ENCODE measurements around the gene IL17RA.

Gene IL17RA

DNA sequence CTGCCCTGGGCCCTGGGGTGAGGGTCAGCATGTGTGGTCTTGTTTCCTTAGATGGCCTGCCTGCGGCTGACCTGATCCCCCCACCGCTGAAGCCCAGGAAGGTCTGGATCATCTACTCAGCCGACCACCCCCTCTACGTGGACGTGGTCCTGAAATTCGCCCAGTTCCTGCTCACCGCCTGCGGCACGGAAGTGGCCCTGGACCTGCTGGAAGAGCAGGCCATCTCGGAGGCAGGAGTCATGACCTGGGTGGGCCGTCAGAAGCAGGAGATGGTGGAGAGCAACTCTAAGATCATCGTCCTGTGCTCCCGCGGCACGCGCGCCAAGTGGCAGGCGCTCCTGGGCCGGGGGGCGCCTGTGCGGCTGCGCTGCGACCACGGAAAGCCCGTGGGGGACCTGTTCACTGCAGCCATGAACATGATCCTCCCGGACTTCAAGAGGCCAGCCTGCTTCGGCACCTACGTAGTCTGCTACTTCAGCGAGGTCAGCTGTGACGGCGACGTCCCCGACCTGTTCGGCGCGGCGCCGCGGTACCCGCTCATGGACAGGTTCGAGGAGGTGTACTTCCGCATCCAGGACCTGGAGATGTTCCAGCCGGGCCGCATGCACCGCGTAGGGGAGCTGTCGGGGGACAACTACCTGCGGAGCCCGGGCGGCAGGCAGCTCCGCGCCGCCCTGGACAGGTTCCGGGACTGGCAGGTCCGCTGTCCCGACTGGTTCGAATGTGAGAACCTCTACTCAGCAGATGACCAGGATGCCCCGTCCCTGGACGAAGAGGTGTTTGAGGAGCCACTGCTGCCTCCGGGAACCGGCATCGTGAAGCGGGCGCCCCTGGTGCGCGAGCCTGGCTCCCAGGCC, 23.7 kb downstream of the IL17RA start:
- H3K27ac ChIP-seq = no peak overlapping the region
- TF ChIP-seq, protein P1, sequence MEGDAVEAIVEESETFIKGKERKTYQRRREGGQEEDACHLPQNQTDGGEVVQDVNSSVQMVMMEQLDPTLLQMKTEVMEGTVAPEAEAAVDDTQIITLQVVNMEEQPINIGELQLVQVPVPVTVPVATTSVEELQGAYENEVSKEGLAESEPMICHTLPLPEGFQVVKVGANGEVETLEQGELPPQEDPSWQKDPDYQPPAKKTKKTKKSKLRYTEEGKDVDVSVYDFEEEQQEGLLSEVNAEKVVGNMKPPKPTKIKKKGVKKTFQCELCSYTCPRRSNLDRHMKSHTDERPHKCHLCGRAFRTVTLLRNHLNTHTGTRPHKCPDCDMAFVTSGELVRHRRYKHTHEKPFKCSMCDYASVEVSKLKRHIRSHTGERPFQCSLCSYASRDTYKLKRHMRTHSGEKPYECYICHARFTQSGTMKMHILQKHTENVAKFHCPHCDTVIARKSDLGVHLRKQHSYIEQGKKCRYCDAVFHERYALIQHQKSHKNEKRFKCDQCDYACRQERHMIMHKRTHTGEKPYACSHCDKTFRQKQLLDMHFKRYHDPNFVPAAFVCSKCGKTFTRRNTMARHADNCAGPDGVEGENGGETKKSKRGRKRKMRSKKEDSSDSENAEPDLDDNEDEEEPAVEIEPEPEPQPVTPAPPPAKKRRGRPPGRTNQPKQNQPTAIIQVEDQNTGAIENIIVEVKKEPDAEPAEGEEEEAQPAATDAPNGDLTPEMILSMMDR (conservative IDR thresholded peaks at IDR 0.05) = no peak

- TF ChIP-seq, protein P1 (conservative IDR thresholded peaks at IDR 0.05) = no peak
- no peak overlapping the region for H3K27ac ChIP-seq
Observed at GRCh38 chr22:17109113-17109865, 24.5 kb downstream of the IL17RA start.

DNA sequence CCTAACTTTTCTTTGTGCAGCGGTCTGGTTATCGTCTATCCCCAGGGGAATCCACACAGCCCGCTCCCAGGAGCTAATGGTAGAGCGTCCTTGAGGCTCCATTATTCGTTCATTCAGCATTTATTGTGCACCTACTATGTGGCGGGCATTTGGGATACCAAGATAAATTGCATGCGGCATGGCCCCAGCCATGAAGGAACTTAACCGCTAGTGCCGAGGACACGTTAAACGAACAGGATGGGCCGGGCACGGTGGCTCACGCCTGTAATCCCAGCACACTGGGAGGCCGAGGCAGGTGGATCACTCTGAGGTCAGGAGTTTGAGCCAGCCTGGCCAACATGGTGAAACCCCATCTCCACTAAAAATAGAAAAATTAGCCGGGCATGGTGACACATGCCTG, 25.2 kb downstream of the IL17RA start:
- TF ChIP-seq, protein P1 (conservative IDR thresholded peaks at IDR 0.05) = no peak
- no peak overlapping the region for H3K27ac ChIP-seq

DNA sequence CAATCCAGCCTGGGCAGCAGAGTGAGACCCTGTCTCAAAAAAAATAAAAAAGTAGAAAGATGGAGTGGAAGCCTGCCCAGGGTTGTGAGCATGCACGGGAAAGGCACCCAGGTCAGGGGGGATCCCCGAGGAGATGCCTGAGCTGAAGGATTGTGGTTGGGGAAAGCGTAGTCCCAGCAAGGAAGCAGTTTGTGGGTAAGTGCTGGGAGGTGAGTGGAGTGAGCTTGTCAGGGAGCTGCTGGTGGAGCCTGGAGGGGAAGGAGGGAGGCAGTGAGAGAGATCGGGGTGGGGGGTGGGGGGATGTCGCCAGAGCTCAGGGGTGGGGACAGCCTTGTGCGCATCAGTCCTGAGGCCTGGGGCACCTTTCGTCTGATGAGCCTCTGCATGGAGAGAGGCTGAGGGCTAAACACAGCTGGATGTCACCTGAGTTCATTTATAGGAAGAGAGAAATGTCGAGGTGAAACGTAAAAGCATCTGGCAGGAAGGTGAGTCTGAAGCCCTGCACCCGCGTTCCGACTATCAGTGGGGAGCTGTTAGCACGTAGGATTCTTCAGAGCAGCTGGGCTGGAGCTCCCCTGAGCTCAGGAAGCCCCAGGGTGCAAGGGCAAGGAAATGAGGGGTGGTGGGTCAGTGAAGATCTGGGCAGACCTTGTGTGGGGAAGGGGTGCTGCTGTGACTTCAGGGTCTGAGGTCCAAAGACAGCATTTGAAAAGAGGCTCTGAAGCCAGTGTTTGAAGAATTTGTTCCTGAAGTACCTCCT, 26.2 kb downstream of the IL17RA start:
- H3K27ac ChIP-seq = no peak overlapping the region
- TF ChIP-seq, protein P1 (conservative IDR thresholded peaks at IDR 0.05) = no peak

GRCh38 chr22:17112491-17113042, 27.8 kb downstream of the IL17RA start:
- peak overlapping the region; percentile 27 for H3K27ac ChIP-seq
- TF ChIP-seq, protein P1 (conservative IDR thresholded peaks at IDR 0.05) = no peak

DNA sequence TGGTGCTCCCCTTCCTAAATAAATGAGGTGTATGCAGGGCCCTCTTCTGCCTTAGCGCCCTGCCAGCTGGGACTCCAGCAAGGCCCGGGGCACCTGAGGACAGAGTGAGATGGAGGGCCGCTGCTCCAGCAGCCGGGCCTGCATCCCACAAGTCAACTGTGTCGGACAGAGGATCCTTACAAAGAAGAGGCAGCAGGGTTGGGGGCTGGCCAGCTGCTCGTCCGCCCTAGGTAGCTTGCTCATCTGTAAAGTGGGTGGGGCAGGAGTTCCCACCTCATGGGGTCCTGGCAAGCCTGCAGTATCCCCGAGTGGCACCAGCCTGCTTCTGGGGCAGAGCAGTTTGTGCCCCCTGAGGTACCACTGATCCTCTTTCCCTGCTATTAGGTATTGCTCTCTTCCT, 28.8 kb downstream of the IL17RA start:
- H3K27ac ChIP-seq = peak overlapping the region; percentile 27; the same call in 1 of the 2 replicates
- TF ChIP-seq, protein P1 (conservative IDR thresholded peaks at IDR 0.05) = no peak

Data from VCaP (cell line).